HG02623 (cell line): ENCODE measurements around the gene YIPF6.
"Not testable (repeated sequence)": the region's sequence is repeated elsewhere in the genome, so short reads cannot be mapped to it uniquely, and the experiment has no call there.

Experiments used
- ATAC-seq: cut with Tn5 transposase; IDR thresholded peaks from one replicate; pipeline ENCODE4 v1.9.1; 2021; ENCODE audit warnings: moderate library complexity; ENCODE audit not compliant: unreplicated experiment

Gene YIPF6, protein sequence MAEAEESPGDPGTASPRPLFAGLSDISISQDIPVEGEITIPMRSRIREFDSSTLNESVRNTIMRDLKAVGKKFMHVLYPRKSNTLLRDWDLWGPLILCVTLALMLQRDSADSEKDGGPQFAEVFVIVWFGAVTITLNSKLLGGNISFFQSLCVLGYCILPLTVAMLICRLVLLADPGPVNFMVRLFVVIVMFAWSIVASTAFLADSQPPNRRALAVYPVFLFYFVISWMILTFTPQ

DNA sequence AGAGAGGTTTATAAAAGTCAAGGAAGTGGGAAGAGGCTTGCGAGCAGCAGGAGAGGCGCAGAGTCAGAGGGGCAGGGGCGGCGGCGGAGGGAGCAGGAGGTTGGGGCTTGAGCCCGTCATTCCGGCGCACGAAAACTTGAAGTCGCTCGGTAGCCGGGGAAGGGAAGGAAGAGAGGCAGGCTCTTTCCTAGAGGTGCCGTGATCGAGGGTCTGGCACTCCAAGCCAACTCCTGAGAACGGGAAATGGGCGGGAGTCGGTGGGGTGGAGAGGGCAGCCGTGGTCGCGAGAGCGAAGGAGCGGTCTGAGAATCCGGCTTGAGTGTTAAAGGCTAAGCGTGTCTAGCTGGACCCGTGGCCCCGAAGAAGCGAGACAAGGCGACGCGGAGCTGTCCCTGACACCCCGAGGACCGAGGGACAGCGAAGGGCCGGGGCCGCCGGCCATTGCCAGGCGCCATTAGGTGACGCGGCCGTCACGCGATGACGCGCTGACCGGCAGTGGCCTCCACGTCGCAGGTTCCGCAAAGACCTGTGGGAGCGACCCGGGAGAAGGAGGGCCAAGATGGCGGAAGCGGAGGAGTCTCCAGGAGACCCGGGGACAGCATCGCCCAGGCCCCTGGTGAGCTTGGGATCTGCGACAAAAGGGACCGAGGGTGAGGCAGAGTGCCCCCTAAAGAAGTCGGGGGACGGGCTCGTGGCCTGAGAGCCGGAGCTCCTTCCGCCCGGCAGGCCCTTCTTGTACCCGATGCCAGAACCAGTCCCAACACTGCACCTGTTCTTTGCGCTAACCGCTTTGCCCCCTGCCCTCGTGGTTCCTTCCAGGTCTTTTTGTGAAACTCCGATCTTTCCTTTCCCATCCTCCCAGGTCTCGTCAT, at the start of gene YIPF6:
Gene YIPF6 (plus strand): TSS at position 544 of the 872 bp plus-strand sequence. CDS start 16 bp downstream, at position 560.
- ATAC-seq = peak; percentile 99

DNA sequence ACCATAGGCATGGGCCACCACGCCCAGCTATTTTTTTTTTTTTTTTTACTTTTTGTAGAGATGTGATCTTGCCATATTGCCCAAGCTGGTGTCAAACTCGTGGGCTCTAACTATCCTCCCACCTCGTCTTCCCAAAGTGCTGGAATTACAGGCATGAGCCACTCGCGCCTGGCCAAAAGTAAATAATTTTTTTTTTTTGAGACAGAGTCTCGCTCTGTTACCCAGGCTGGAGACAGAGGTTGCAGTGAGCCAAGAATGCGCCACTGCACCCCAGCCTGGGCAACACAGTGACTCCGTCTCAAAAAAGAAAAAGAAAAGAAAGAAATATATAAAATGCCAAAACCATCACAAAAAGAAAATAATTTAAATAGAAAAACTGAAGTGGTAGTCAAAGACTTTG, 47.1 kb upstream of the YIPF6 start:
- ATAC-seq = no peak

DNA sequence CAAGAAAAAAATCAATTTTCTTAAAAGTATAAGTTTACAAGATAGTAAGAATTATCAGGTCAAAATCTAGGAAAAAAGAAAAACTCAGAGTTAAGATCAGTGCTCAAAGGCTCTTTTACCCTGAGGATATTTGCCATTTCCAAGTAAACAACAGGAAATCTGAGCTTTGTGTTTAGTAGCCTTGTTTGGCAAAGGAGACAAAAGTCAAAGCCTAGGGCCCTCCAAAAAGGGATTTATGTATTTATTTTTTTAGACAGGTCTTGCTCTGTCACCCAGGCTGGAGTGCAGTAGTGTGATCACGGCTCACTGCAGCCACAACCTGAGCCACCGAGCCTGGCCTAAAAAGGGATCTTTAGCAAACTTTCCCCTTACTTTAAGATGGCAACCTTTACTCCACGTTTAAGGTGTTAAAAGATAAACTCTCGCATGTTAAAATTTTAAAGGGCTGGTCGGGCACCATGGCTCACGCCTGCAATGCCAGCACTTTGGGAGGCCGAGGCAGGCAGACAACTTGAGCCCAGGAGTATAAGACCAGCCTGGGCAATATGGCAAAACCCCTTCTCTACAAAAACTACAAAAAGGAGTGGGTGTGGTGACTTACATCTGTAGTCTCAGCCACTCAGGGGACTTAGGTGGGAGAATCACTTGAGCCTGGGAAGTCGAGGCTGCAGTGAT, 44.2 kb upstream of the YIPF6 start:
- ATAC-seq = no peak

DNA sequence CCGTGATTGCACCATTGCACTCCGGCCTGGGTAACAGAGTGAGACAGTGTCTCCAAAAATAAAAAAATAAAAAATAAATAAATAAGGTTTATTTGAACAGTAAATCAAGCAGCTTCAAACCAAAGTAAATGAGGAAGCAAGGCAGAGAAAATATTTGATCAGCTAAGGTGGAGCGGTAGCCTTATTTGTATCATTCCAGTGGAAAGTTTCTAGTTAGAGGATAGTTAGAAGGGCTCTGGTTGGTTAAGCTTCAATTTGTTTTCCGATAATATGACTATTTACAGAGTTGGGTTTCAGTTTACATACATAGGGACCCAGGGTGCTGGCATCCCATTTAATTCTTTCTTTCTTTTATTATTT, 43.7 kb upstream of the YIPF6 start:
- no peak for ATAC-seq

DNA sequence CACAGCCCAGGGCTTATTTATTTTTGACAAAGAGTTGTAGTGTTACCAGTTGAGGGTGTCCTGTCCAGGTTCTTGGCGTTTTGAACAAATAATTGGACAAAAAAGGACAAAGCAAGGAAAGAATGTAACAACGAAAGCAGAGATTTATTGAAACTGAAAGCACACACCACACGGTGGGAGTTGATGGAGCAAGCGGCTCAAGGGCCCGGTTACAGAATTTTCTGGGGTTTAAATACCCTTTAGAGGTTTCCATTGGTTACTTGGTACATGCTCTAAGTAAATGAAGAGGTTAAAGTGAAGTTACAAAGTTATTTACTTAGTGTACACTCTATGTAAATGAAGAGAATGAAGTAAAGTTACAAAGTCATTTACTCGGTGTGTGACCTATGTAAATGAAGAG, 37.8 kb upstream of the YIPF6 start:
- ATAC-seq = no peak

DNA sequence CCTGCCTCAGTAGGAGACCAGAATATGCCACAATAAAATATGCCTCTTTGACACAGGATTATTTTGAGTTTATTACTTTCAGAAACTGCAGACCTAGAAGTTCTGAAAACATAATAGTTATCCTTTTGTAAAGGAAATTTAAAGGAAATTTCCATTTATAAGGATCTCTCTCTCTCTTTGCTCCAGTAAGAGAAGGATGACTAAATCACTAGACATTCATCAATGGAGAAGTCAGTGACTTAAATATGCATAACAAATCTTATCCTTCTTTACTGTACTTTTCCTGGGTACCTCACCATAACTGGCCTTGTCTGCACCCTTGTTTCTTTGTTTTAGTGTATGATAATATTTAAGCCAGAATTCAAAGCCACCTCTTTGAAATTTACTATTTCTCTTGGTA, 37.3 kb upstream of the YIPF6 start:
- ATAC-seq = no peak

DNA sequence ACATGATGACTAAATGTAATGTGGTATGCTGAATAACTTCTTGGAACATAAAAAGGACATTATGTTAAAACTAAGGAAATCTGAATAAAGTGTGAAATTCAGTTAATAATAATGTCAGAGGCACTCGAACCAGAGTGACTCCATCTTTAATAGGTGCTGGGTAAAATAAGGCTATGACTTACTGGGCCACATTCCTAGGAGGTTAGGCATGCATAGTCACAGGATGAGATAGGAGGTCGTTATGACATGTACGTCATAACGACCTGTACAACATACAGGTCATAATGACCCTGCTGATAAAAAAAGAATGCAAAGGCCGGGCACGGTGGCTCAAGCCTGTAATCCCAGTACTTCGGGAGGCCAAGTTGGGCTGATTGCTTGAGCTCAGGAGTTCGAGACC, 36.7 kb upstream of the YIPF6 start:
- ATAC-seq = no peak

DNA sequence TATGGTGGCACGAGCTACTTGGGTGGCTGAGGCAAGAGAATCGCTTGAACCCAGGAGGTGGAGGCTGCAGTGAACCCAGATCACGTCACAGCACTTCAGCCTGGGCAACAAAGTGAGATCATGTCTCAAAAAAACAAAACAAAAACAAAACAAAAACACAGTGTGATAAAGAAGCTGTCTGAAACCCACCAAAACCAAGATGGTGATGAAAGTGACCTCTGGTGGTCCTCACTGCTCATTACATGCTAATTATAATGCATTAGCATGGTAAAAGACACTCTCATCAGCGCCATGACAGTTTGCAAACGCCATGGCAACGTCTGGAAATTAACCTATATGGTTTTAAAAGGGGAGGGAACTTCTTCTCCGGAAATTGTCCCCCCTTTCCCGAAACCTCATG, 36.2 kb upstream of the YIPF6 start:
- ATAC-seq = no peak

DNA sequence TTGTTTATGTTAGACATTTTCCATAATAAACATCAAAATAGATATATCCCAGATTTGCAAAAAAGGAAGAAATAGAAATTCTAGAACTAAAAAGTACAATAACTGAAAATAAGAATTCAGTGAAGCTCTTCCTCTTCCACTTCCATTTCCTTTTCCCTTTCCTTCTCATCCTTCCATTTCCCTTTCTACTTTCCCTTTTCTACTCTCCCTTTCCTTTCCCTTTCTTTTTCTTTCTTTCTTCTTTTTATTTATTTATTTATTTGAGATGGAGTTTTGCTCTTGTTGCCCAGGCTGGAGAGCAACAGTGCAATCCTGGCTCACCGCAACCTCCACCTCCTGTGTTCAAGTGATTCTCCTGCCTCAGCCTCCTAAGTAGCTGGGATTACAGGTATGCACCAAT, 35.0 kb upstream of the YIPF6 start:
- ATAC-seq = no peak

DNA sequence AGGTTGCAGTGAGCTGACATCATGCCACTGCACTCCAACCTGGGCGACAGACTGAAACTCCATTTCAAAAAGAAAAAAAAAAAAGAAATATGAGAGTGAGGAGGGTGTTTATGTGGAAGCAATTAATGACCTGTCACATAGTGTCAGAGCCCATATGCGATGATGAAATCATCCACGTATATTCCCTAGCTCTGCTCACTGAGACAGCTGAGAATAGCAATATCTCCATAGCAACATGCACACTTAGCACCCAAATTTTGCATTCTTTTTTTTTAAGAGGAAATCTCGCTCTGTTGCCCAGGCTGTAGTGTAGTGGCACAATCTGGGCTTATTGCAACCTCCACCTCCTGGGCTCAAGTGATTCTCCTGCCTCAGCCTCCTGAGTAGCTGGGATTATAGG, 34.1 kb upstream of the YIPF6 start:
- ATAC-seq = no peak

DNA sequence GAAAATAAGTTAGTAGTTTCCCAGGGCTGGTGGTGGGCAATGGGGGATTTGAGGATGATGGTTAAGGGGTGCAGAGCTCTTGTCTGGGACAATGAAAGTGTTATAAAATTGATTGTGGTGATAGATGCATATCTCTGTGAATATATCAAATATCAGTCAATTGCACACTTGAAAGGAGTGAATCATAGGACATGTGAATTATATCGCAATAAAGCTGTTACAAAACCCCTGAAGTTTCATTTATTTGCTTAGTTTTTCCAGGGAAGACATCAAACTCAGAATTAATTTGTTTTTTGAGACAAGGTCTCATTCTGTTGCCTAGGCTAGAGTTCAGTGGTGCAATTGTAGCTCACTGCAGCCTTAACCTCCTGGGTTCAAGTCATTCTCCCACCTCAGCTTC, 17.9 kb upstream of the YIPF6 start:
- ATAC-seq = no peak

DNA sequence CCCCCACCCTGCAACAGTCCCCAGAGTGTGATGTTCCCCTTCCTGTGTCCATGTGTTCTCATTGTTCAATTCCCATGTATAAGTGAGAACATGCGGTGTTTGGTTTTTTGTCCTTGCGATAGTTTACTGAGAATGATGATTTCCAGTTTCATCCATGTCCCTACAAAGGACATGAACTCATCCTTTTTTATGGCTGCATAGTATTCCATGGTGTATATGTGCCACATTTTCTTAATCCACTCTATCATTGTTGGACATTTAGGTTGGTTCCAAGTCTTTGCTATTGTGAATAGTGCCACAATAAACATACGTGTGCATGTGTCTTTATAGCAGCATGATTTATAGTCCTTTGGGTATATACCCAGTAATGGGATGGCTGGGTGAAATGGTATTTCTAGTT, 12.7 kb upstream of the YIPF6 start:
- ATAC-seq = not testable (repeated sequence)

DNA sequence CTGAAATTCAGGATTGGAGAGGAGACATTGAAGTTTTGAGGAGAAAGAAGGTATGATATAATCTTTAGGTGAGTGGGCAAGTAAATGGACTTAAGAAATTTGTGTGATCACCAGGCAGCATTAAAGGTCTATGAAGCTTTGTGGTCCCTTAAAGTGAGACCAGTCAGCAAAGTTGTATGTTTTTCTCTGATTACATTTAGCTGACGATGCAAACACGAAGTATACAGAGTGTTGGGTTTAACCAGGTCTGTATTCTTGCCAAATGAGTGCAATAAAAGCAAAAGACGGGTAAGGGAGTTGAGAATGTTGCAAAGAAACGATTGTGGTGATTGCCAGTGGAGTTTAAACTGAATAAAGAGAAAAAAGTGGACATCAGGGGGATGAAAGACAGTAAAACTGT, 11.6 kb upstream of the YIPF6 start:
- ATAC-seq = no peak

DNA sequence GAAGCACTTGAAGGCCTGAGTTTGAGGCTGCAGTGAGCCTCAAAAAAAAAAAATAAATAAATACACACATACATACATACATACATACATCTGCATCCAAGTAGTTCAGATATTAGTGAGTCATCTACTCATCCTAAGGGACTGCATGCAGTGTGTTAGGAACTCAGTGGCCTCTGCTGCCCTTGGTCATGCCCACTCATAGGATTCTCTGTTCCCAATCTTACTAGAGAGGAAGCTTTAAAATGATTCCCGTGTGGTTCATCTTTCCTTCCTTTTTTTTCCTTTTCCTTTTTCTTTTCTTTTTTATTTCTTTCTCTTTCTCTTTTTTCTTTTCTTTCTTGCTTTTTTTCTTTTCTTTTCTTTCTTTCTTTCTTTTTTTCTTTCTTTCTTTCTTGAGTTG, 10.9 kb upstream of the YIPF6 start:
- no peak for ATAC-seq

DNA sequence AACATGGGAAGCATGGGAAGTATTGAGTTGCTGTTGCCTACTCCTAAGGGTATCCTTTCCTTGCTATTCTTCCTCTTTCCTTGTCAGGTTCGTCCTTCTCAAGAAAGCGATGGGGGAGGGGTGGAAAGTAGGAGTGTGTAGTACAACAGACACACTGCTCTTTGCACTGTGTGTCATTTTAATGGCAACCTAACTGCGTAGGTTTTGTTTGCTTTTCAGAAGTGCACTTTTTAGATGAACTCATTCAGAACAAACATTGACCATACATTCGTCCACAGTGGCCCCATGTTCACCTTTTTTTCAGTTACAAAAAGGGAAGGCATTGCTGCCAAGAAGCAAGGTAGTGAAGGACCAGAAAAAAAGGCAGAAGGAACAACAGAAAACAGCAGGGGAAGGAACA, 10.2 kb upstream of the YIPF6 start:
- no peak for ATAC-seq

DNA sequence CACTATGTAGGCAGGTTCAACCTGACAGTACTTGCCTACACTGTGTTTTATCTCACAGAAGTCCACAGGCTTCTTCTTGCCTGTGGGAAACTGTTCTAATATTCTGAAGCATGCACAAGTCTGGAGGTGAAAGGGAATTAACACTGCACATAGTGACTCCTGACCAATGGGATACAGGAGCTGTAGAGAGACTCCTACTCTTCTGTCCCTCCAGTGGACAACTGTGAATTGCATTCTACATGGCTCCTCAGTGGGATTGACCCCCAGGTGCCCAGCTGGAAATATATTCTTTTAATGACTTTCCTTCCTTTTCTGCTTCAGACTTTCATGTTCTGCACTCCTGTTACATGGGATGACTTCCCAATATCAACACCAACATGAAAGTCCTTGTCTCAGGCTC, 8.2 kb upstream of the YIPF6 start:
- no peak for ATAC-seq

DNA sequence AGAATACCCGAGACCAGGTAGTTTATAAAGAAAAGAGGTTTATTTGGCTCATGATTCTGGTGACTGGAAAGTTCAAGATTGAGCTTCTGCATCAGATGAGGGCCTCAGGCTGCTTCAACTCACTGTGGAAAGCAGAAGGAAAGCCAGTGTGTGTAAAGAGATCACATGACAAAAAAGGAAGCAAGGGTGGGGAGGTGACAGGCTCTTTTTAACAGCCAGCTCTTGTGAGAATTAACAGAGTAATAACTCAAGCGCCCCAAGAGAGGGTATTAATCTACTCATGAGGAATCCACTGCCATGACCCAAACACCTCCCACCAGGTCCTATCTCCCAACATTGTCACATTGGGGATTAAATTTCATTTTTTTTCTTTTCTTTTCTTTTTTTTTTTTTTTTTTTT, 6.3 kb upstream of the YIPF6 start:
- no peak for ATAC-seq

DNA sequence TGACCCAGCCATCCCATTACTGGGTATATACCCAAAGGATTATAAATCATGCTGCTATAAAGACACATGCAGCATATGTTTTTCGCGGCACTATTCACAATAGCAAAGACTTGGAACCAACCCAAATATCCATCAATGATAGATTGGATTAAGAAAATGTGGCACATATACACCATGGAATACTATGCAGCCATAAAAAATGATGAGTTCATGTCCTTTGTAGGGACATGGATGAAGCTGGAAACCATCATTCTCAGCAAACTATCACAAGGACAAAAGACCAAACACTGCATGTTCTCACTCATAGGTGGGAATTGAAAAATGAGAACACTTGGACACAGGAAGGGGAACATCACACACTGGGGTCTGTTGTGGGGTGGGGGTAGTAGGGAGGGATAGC, 5.1 kb upstream of the YIPF6 start:
- ATAC-seq = not testable (repeated sequence)

DNA sequence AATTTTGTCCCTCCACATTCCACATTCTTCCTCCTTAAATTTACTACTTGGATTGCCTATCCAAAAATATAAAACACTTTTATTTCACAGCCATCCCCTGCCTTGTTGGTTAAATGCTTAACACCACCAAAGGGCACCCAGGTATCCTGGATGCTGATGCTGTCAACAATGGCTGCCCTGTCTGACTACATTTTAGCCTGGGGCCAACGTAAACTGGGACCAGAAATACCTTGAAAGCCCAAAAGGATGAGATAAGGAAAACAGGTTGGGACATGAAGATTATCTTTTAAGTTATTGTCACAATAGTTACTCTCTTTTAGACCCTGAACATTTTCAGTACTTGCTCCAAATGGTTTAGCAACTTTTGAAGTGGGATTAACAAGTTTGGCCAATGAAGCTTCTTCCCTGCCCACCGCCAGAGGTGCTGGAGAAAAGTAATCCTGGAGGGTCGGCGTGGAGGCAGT, 775 bp upstream of the YIPF6 start:
- no peak for ATAC-seq

DNA sequence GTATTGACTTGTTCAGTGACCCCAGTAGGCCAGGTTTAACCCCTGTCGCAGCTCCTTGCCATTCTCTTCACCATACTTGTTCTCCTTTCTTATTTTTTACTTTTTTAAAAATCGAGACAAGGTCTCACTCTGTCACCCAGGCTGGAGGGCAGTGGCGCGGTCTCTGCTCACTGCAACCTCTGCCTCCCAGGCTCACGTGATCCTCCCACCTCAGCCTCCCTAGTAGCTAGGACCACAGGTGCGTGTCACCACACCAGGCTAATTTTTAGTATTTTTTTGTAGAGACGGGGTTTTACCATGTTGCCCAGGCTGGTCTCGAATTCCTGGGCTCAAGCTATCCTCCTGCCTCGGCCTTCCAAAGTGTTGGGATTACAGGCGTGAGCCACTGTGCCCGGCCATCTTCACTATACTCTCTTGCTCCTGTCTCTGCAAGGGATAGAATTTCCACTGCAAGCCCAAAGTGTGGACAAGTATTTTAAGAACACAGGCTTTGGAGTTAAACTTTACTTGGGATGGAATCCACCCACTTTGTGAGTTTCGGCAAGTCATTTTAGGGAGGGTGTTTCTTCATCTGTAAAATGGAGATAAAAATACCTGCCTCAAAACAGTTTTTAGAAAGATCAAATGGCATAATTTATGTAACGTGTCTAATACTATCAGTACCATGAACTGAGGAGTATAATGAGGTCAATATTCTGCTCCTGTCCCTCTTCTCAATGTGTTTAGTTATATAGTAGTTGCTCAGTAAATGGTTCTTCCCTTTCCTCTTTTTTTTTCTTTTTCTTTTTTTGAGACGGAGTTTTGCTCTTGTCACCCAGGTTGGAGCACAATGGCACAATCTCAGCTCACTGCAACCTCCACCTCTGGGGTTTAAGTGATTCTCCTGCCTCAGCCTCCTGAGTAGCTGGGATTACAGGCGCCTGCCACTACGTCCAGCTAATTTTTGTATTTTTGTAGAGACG, 973 bp downstream of the YIPF6 start:
- ATAC-seq = no peak
